Stimulated activated CD8-positive, alpha-beta memory T cell treated with anti-CD3 and anti-CD28 coated beads, Interleukin-2, amount 100 ng/mL, for 48 hours (primary cell): ENCODE measurements around the gene FXYD2.
A peak's percentile ranks its signal among the peaks of the same experiment; 100 is the strongest.

ENCODE experiments used
- DNase-seq, 2 donors: peaks; one replicate each; pipeline ENCODE4 v3.0.0-alpha.2; 2020; ENCODE audit warnings: low read depth in 2 of 2

FXYD2 gene

GRCh38 chr11:117835576-117835975, 11.0 kb upstream of the FXYD2 start:
- DNase-seq: no peak

GRCh38 chr11:117834838-117835443, 10.4 kb upstream of the FXYD2 start:
- DNase-seq: no peak

GRCh38 chr11:117834068-117834810, 9.7 kb upstream of the FXYD2 start:
- no peak for DNase-seq

GRCh38 chr11:117833401-117833891, 8.9 kb upstream of the FXYD2 start:
- DNase-seq: no peak

GRCh38 chr11:117832511-117832910, 8.0 kb upstream of the FXYD2 start:
- no peak for DNase-seq

GRCh38 chr11:117831661-117832415, 7.3 kb upstream of the FXYD2 start:
- DNase-seq: no peak

- no peak for DNase-seq
Measured at GRCh38 chr11:117830674-117831351, 6.3 kb upstream of the FXYD2 start.

GRCh38 chr11:117830072-117830471, 5.5 kb upstream of the FXYD2 start:
- no peak for DNase-seq

GRCh38 chr11:117829369-117829725, 4.8 kb upstream of the FXYD2 start:
- DNase-seq: no peak

GRCh38 chr11:117828611-117829368, 4.2 kb upstream of the FXYD2 start:
- DNase-seq: peak; percentile 83 to 87

- no peak for DNase-seq
Measured at GRCh38 chr11:117827521-117828511, 3.3 kb upstream of the FXYD2 start.

GRCh38 chr11:117826832-117827231, 2.3 kb upstream of the FXYD2 start:
- DNase-seq: no peak

- DNase-seq: no peak
Measured at GRCh38 chr11:117826190-117826570, 1.6 kb upstream of the FXYD2 start.

GRCh38 chr11:117825538-117826189, 1.1 kb upstream of the FXYD2 start:
- DNase-seq: no peak

GRCh38 chr11:117823946-117824420, 561 bp downstream of the FXYD2 start:
- DNase-seq: no peak

GRCh38 chr11:117823294-117823945, 1.1 kb downstream of the FXYD2 start:
- no peak for DNase-seq

- DNase-seq: peak; percentile 54 to 58
Measured at GRCh38 chr11:117822074-117823033, 2.2 kb downstream of the FXYD2 start.

GRCh38 chr11:117821431-117821830, 3.1 kb downstream of the FXYD2 start:
- DNase-seq: no peak
